HCT116 (cell line): ENCODE results near the gene PPARGC1A. TPM values are rescaled to one million over a fixed set of nuclear protein-coding genes. Genes with fewer than 3 reads are reported as not detected.

Source experiments
- ATAC-seq: fragments of 200-7000 bp; cut with Tn5 transposase; 2 replicates; pipeline ENCODE4 v1.9.1; 2020; ENCODE audit warnings: mild to moderate bottlenecking, moderate library complexity
- BruUV-seq: library from RNA; stranded (reverse); fragments of 400-500 nt; replicated peaks from 2 replicates; lab custom pipeline; 2021; lab: Mats Ljungman, UMichigan
- CTCF ChIA-PET: fragments of 300-600 bp; sonication (Branson Sonifier 250); formaldehyde crosslinking; loops from one replicate; lab custom pipeline; 2021; ENCODE audit warnings: antibody characterized with exemption; lab: Charles Lee
- POLR2A ChIA-PET: fragments of 300-600, 350-600 bp; sonication (Branson Sonifier 250); formaldehyde crosslinking; loops from one replicate; lab custom pipeline; 2021; ENCODE audit warnings: antibody characterized with exemption; lab: Charles Lee
- RAD21 ChIA-PET, 2 experiments: fragments of 300-600 bp; sonication (Branson Sonifier 250); formaldehyde crosslinking; loops; one replicate each; lab custom pipeline; 2023; ENCODE audit warnings: low total read pairs in 2 of 2; ENCODE audit not compliant: uncharacterized antibody in 2 of 2, unreplicated experiment in 2 of 2, low non-redundant PET in 1 of 2; lab: Charles Lee
- DNase-seq: peaks from one replicate; pipeline ENCODE4 v3.0.0-alpha.2; 2010; ENCODE audit warnings: low read depth, low spot score
- H2AFZ ChIP-seq: fragments of 200-600 bp; shearing (Covaris generic), sonication (generic); 2 replicates; pipeline ENCODE4 v1.6.1; 2017; ENCODE audit warnings: low read depth, mixed run types, mixed read lengths, antibody characterized with exemption, low read length; ENCODE audit not compliant: poor library complexity, severe bottlenecking
- H3K27ac ChIP-seq: 2 replicates; pipeline ENCODE4 v1.5.1; 2012; ENCODE audit warnings: low read depth, low read length
- H3K27me3 ChIP-seq: fragments of 200-600 bp; sonication (generic); 2 replicates; pipeline ENCODE4 v1.6.1; 2016; ENCODE audit warnings: mixed run types, low read length, mixed read lengths; ENCODE audit not compliant: insufficient read depth
- H3K36me3 ChIP-seq, 2 experiments: fragments of 200-500 bp in 1 of 2; fragments of 200-600 bp in 1 of 2; sonication (Bioruptor generic) in 1 of 2; sonication (generic) in 1 of 2; 2 replicates each; pipeline versions ENCODE4 v1.5.1 to v1.6.1; 2014 to 2016; ENCODE audit warnings: low read length in 2 of 2, inconsistent platforms in 1 of 2, mixed read lengths in 1 of 2, mixed run types in 1 of 2; ENCODE audit not compliant: insufficient read depth in 2 of 2, control insufficient read depth in 1 of 2
- H3K4me1 ChIP-seq, 2 experiments: fragments of 200-600 bp in 1 of 2; sonication (generic) in 1 of 2; 2 replicates each; pipeline versions ENCODE4 v1.5.1 to v1.6.1; 2012 to 2017; ENCODE audit warnings: low read length in 2 of 2, inconsistent platforms in 1 of 2, mild to moderate bottlenecking in 1 of 2, mixed read lengths in 1 of 2, mixed run types in 1 of 2, moderate library complexity in 1 of 2; ENCODE audit not compliant: insufficient read depth in 2 of 2, control insufficient read depth in 1 of 2
- H3K4me2 ChIP-seq: fragments of 200-600 bp; sonication (generic); 2 replicates; pipeline ENCODE4 v1.6.1; 2017; ENCODE audit warnings: mixed run types, low read length, mixed read lengths
- H3K4me3 ChIP-seq, 2 experiments: fragments of 200-600 bp in 1 of 2; sonication (generic) in 1 of 2; replicated peaks in 1 of 2; 2 replicates each; pipeline ENCODE4 v1.5.1; 2011 to 2016; ENCODE audit warnings: low read length in 2 of 2, control low read depth in 1 of 2, low read depth in 1 of 2, mild to moderate bottlenecking in 1 of 2, mixed read lengths in 1 of 2, mixed run types in 1 of 2
- H3K79me2 ChIP-seq: fragments of 200-600 bp; sonication (generic); 2 replicates; pipeline ENCODE4 v1.6.1; 2017; ENCODE audit warnings: mild to moderate bottlenecking, mixed run types, low read length, moderate library complexity, mixed read lengths; ENCODE audit not compliant: insufficient read depth
- H3K9ac ChIP-seq: fragments of 200-600 bp; sonication (generic); 2 replicates; pipeline ENCODE4 v1.6.1; 2016; ENCODE audit warnings: low read length, mixed read lengths
- H3K9me2 ChIP-seq: fragments of 200-600 bp; sonication (generic), shearing (Covaris generic); 2 replicates; pipeline ENCODE4 v1.6.1; 2017; ENCODE audit warnings: mixed run types, mild to moderate bottlenecking, moderate library complexity; ENCODE audit not compliant: insufficient read depth
- H3K9me3 ChIP-seq, 2 experiments: fragments of 200-500 bp in 1 of 2; fragments of 200-600 bp in 1 of 2; sonication (Bioruptor generic) in 1 of 2; sonication (generic) in 1 of 2; 2 replicates each; pipeline ENCODE4 v1.6.1; 2014 to 2017; ENCODE audit warnings: low read length in 2 of 2, mixed read lengths in 2 of 2, inconsistent platforms in 1 of 2, low read depth in 1 of 2, mild to moderate bottlenecking in 1 of 2, mixed run types in 1 of 2, moderate library complexity in 1 of 2; ENCODE audit not compliant: control insufficient read depth in 1 of 2, insufficient read depth in 1 of 2
- H4K20me1 ChIP-seq: fragments of 200-600 bp; sonication (generic), shearing (Covaris generic); 2 replicates; pipeline ENCODE4 v1.6.1; 2017; ENCODE audit warnings: mixed run types, mild to moderate bottlenecking, moderate library complexity; ENCODE audit not compliant: insufficient read depth
- ATF3 ChIP-seq: IDR thresholded peaks from 2 replicates; pipeline ENCODE4 v1.6.1; 2012
- CBX3 ChIP-seq: IDR thresholded peaks from 2 replicates; pipeline ENCODE4 v1.6.1; 2012; ENCODE audit warnings: low read depth
- CEBPB ChIP-seq: IDR thresholded peaks from 2 replicates; pipeline ENCODE4 v1.6.1; 2012; ENCODE audit warnings: low read depth
- CTCF ChIP-seq, 3 experiments: fragments of 200-600 bp in 1 of 3; sonication (generic) in 1 of 3; IDR thresholded peaks in 2 of 3; conservative IDR thresholded peaks in 1 of 3; 2 replicates each; pipeline ENCODE4 v1.5.1; 2012 to 2017; ENCODE audit warnings: low read depth in 2 of 3, low read length in 2 of 3, antibody characterized with exemption in 1 of 3, borderline replicate concordance in 1 of 3, control low read depth in 1 of 3, mild to moderate bottlenecking in 1 of 3, mixed read lengths in 1 of 3, mixed run types in 1 of 3, moderate library complexity in 1 of 3; ENCODE audit not compliant: insufficient read depth in 1 of 3
- ELF1 ChIP-seq: IDR thresholded peaks from 2 replicates; pipeline ENCODE4 v1.6.1; 2012; ENCODE audit warnings: low read depth, borderline replicate concordance
- EZH2 ChIP-seq: fragments of 200-600 bp; sonication (generic); IDR thresholded peaks from 2 replicates; pipeline ENCODE4 v1.6.1; 2017; ENCODE audit warnings: antibody characterized with exemption, mixed run types
- FOSL1 ChIP-seq: IDR thresholded peaks from 2 replicates; pipeline ENCODE4 v1.6.1; 2012; ENCODE audit warnings: low read depth
- JUND ChIP-seq: IDR thresholded peaks from 2 replicates; pipeline ENCODE4 v1.6.1; 2012
- MAX ChIP-seq: IDR thresholded peaks from 2 replicates; pipeline ENCODE4 v1.6.1; 2012
- POLR2A ChIP-seq: IDR thresholded peaks from 2 replicates; pipeline ENCODE4 v1.7.0; 2011; ENCODE audit warnings: borderline replicate concordance; ENCODE audit not compliant: insufficient read depth, insufficient read length; ENCODE audit errors: extremely low read depth
- RAD21 ChIP-seq: IDR thresholded peaks from 2 replicates; pipeline ENCODE4 v1.6.1; 2012; ENCODE audit warnings: low read depth, mild to moderate bottlenecking
- REST ChIP-seq: IDR thresholded peaks from 2 replicates; pipeline ENCODE4 v1.6.1; 2012; ENCODE audit warnings: low read depth
- SRF ChIP-seq: IDR thresholded peaks from 2 replicates; pipeline ENCODE4 v1.6.1; 2012; ENCODE audit warnings: low read depth
- TCF7L2 ChIP-seq: IDR thresholded peaks from 2 replicates; pipeline ENCODE4 v1.7.0; 2011; ENCODE audit warnings: borderline replicate concordance, inconsistent platforms; ENCODE audit not compliant: insufficient read depth, insufficient read length; ENCODE audit errors: extremely low read depth
- ZBTB33 ChIP-seq: IDR thresholded peaks from 2 replicates; pipeline ENCODE4 v1.6.1; 2011; ENCODE audit warnings: mild to moderate bottlenecking, low read length, moderate library complexity; ENCODE audit not compliant: insufficient replicate concordance; ENCODE audit errors: extremely low read depth
- ZFX ChIP-seq: fragments of 450-650 bp; IDR thresholded peaks from 2 replicates; pipeline ENCODE4 v1.6.1; 2017
- ZNF274 ChIP-seq: fragments of 200-500 bp; sonication (Bioruptor generic); IDR thresholded peaks from 2 replicates; pipeline ENCODE4 v1.6.1; 2014; ENCODE audit warnings: mild to moderate bottlenecking, low read depth, low read length, inconsistent platforms
- intact Hi-C: fragments of 100-400 bp; cut with micrococcal nuclease; formaldehyde crosslinking; loops from 2 replicates; pipeline ENCODE4 v1.10.0; 2022
- total RNA-seq: library from RNA; stranded (reverse); gene quantifications from one replicate; pipeline ENCODE4 v1.2.1, GENCODE V29; 2021; ENCODE audit not compliant: unreplicated experiment

PPARGC1A gene
- total RNA-seq, 1 experiment from 2014 or later = not detected

GRCh38 chr4:23782778-23783437 is 106.9 kb downstream of the PPARGC1A start:
- no peak overlapping the region for H3K9ac ChIP-seq
- H3K4me3 ChIP-seq = no peak overlapping the region
- H2AFZ ChIP-seq = no peak overlapping the region
- ATAC-seq (no peak), DNase-seq (no peak)
- peaks cover 13 to 15% of the 10 kb centered on the region in 2 experiments; a peak in 2 of 4 replicates for H3K9me3 ChIP-seq
- no peaks in the 10 kb centered on the region for H3K4me1 ChIP-seq
- intact Hi-C loops = no loop called here
- H3K27me3 ChIP-seq = no peaks in the 10 kb centered on the region
- H3K79me2 ChIP-seq = no peaks in the 10 kb centered on the region
- no TSS peak for BruUV-seq
- H3K4me2 ChIP-seq = no peak overlapping the region
- ChIA-PET CTCF (no interaction called here), POLR2A (no interaction called here), RAD21 (no interaction called here)
- no peaks in the 10 kb centered on the region for H4K20me1 ChIP-seq
- no peak for TF ChIP-seq MAX
- TF ChIP-seq JUND = no peak
- no peak for TF ChIP-seq ATF3
- no peak for TF ChIP-seq CEBPB
- no peak for TF ChIP-seq CBX3
- no peak for TF ChIP-seq REST
- no peak for TF ChIP-seq RAD21
- no peak for TF ChIP-seq ZBTB33
- no peak for TF ChIP-seq ZFX
- no peak for TF ChIP-seq TCF7L2
- TF ChIP-seq POLR2A = no peak
- TF ChIP-seq SRF = no peak
- no peak for TF ChIP-seq CTCF (IDR thresholded peaks at IDR 0.05 in 2 of 3, conservative IDR thresholded peaks at IDR 0.05 in 1 of 3; ENCODE audit: borderline replicate concordance in 1 of 3, insufficient read depth in 1 of 3, low read depth in 2 of 3, low read length in 2 of 3)
- no peak for TF ChIP-seq ELF1
- no peak for TF ChIP-seq ZNF274
- TF ChIP-seq EZH2 = no peak
- TF ChIP-seq FOSL1 = no peak
- no peaks in the 10 kb centered on the region for H3K9me2 ChIP-seq
- H3K36me3 ChIP-seq = no peaks in the 10 kb centered on the region
- H3K27ac ChIP-seq = no peak overlapping the region
